SHP77 (cell line): ENCODE results near the gene POMGNT2.

Experiments
- DNase-seq, 2 experiments: peaks; one replicate each; lab custom pipeline; 2025; lab: John Stamatoyannopoulos, UW

POMGNT2 gene

GRCh38 chr3:43102773-43103480 is 3.0 kb downstream of the POMGNT2 start:
- DNase-seq, result peak; percentile 30 to 43

GRCh38 chr3:43098761-43099160 is 7.1 kb downstream of the POMGNT2 start:
- no peak for DNase-seq

DNA sequence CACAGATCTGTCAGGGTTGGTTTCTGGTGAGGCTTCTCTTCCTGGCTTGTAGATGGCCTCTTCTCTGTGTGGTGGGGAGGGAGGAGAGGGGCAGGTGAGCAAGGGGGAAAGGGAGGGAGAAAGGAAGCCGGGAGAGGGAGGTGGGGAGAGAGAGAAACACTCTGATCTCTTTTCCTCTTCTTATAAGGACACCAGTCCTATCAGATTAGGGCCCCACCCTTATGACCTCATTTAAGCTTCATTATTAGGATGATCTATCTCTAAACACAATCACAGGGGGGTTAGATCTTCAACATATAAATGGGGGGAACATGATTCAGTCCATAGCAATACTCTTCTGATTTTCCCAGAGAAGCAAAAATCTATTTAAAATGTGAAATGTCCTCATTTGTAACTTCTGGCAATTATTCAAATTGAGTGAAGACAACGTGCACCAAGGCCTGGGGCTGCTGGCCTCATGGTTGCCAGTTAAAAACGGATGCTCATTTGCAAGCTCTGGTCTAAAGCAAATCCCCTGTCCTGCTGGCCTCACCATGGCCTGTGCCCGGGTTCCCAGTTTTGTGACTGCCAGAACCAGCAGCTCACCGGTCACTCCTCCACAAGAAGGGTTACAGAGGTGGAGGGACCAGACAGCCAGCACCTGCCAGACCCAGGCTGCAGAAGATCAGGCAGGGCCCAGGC is 8.3 kb downstream of the POMGNT2 start:
- no peak for DNase-seq

- DNase-seq, result no peak
Observed at GRCh38 chr3:43096761-43097160, 9.1 kb downstream of the POMGNT2 start.

DNA sequence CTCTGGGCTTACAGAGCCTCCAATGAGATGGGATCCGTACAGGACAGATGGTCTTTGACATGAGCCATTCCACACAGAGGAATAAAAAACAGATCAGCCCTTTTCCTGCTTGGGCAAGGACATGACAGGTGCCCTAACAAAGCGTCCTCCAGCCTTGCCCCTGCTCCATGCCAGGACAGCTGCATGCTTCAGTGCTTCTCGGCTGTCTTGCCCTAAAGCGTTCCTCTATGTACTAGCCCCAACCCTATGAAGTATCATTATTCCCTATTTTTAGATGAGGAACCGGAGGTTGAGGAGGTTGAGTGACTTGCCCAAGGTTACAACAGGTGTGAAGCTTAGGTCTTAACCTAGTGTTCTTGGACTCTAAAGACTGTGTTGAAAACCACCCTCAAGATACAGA is 10.5 kb downstream of the POMGNT2 start:
- DNase-seq, result no peak

- DNase-seq, result no peak
Observed at GRCh38 chr3:43094851-43095250, 11.0 kb downstream of the POMGNT2 start.

- no peak for DNase-seq
Observed at GRCh38 chr3:43094381-43094780, 11.5 kb downstream of the POMGNT2 start.

- DNase-seq, result no peak
Observed at GRCh38 chr3:43093974-43094373, 11.9 kb downstream of the POMGNT2 start.

DNA sequence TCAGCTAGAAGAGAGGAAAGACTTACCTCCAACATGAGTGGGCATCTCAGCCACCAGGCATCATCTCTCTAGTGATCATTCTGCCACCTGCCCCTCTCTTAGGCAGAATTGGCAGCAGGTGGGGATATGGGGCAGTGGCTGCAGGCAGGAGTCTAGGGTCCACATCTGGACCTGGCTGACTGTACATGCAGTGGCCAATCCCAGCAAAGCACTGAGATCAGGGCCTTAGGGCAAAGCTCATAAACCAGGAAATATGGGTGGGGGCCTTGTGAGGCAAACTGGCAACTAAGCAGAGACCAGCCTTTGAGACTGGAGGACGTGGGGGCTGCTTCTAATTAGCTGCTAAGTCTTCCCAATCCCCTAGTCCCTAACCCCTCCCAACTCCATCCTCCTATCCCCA is 12.9 kb downstream of the POMGNT2 start:
- DNase-seq, result no peak

DNA sequence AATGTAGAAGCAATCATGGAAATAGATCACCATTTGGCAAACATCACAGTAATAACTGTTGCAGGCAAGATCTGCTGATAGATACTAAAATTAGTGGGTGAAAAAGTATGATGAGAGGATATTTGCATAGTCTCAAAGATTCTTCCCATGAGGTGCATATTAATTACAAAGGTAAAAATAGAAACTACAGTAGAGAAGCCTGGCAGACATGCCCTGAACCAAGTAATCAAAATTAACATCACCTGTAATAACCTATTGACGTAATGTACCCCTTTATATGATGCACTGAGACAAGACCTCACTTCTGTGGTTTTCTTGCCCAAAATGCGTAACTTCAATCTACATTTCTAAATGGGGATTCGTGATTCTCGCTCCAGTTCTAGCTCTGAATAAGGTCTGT is 14.4 kb downstream of the POMGNT2 start:
- DNase-seq, result no peak

- DNase-seq, result no peak
Observed at GRCh38 chr3:43090238-43090637, 15.6 kb downstream of the POMGNT2 start.

DNA sequence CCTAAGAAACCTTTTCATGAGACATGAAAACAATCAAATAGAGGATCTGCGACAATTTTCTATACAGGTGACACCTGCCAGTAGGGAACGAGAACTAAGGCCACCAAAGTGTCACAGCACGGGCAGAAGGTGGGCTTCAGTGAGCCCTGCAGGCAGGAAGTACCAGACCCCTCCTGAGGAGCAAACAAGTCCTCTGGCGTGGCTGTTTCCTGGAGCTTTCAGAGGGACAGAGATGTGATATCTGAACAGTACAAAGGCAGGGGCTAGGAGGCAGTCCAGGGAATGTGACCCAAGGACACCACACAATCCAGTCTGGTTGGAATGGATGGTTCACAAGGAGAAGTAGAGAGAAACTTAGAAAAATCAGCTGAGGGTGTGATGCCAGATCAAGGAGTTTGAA is 16.8 kb downstream of the POMGNT2 start:
- DNase-seq, result no peak

DNA sequence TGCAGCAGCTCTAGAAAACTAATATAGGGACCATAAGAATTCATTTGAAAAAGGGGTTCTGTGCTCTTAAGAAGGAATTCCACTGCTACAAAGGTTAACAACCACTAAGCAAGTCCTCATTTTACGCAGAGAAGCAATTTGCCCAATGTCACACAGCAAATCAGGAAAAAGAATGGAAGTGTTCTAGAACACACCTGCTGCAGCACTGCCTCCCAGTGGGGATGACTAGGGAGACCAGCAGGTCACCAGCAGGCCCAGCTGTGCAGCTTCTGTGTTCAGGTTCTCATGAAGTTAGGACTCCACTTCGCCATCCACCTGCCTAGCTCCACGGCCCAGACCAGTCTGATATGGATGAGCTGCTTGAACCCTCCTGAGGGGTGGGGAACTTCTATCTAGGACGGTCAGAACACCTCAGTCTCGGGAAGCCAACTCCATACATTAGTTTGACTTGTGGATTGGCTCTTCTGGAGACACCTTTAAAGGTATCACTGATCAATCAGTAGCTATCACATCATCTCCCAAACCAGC is 18.6 kb downstream of the POMGNT2 start:
- DNase-seq, result no peak

DNA sequence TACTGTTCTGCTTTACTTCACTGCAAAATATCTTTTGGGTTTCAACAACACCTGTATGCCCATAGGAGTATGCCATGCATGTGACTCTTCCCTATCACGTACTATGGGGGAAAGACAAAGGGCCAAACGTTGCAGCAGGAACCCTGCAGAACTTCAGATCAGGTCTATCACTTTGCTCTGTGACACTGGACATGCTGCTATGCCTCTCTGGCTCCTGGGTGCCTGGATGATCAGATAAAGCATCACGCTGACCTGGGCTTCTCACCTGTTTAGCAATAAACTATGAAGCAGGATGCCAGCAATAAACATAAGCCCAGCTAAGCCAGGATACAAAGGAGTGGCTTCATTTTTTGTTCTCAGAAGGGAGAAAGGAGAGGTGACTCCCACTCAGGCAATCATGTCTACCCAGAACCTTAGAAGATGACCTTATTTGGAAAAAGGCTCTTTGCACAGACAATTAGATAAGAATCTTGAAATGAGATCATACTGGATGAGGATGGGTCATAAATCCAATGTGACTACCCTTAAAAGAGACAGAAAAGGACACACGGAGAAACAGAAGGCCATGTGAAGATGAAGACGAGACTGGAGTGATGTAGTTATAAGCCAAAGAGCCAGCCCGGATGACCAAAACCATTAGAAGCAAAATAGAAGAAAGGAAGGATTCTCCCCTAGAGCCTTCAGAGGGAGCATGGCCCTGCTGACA is 19.3 kb downstream of the POMGNT2 start:
- no peak for DNase-seq

GRCh38 chr3:43082457-43082856 is 23.4 kb downstream of the POMGNT2 start:
- no peak for DNase-seq

GRCh38 chr3:43081796-43082195 is 24.1 kb downstream of the POMGNT2 start:
- DNase-seq, result no peak

DNA sequence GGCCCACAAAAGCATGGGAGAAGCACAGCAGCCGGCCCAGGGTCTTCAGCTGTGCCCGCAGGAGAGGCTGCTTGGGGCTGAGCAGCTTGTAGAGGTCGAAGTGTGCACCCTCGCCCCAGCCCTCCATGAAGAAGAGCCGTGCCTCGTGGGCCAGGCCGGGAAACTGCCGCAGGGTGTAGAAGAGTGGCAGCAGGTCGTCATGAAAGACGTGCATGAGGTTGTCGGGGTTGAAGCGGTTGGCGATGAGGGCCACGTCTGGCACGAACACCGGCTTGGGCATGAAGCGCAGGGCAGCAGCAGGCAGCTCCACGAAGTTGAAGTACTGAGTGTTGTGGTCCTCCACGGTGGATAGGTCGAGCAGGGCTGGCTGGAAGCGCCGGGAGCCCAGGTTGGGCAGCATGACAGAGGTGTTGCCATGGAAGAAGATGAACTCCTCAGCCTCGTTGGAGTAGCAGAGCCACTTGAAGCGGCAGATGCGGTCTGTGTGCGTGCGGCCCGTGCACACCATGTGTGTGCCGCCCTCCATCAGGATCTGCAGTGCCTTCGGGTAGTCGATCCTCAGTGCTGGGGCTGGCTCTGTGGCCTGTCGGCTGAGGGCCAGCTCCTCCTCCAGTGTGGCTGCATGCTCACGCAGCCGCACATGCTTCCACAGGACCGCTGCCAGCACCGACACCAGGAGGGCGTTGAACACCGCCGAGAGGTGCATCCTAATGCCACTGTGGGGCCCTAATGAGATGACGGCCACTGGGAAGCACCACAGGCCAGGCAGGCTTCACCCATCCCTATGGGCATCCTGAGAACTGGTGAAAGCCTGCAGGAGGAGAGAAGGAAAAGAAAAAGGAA is 24.9 kb downstream of the POMGNT2 start:
- DNase-seq, result no peak

DNA sequence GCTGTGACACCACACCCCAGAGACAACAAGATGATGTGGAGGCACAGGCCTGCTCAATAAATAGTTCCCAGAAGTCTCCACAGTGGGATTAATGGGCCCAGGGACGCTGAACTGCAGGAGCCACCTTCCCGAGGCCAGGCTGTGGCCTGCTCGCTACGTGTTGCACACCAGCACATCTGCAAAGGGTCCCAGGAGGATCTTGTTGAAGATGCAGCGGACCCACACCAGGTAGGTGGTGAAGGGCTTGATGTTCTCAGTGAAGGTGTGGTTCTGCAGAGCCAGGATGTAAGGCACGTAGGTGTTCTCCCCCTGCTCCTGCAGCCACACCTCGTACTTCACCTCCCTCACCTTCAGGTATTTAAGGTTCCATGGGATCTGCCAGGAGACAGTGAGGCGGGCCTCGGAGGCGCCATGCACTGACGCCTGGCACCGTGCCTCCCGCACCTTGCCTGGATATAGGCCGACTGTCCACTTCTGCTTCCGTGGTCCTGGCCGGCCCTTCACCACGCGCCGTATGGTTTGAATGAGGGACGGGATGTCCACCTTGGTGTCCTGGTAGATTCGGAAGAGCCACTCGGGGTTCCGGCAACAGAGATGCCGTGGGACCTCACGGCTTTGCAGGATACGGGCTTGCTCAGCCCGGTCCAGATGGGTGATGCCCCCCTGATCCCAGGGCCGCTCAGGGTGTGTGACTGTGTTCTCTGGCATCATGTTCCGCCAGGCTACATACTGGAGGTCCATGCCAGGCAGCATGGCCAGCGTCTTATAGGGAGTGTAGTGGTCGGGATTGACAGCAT is 26.1 kb downstream of the POMGNT2 start:
- no peak for DNase-seq

DNA sequence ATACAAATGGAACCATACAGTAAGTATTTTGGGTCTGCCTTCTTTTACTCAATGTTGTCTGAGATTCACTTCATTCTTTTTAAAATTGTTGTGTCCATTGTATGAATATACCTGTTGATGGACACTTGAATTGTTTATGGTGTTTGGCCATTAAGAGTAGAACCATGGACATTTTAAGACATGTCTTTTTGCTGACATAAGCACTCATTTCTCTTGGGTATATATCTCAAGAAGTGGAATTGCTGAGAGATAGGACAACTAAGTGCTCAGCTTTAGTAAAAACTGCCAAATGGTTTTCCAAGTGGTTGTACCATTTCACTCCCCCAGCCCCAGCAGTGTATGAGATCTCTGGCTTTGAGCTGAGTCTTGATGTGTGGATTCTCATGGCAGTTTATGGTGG is 28.2 kb downstream of the POMGNT2 start:
- no peak for DNase-seq

GRCh38 chr3:43077261-43077660 is 28.6 kb downstream of the POMGNT2 start:
- DNase-seq, result no peak

DNA sequence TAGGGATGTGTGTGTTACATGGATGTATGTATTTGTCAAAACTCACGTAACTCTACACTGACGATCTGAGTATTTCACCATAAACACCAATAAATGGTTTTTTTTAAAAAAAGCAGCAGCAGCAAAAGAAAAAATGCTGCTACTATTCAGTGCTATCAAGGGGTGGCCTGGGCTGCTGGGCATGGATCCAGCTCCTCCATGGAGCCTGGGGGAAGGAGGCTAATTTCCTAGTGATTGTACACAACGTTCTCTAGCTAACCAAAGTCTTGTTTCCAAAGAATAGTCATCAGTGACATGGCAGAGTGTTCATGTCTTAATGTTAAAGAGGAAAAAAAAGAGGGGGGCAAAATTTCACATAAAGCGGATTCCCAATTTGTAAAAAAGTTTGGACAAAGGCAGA is 29.0 kb downstream of the POMGNT2 start:
- DNase-seq, result no peak
